Stimulated activated CD4-positive, alpha-beta T cell treated with anti-CD3 and anti-CD28 coated beads, Interleukin-1b, Interleukin-23, amount 100 ng/mL, for 48 hours (primary cell): ENCODE measurements around the gene PNMA8C.
"Not testable (repeated sequence)": the region's sequence is repeated elsewhere in the genome, so short reads cannot be mapped to it uniquely, and the experiment has no call there.

Source experiments
- DNase-seq: peaks from one replicate; pipeline ENCODE4 v3.0.0-alpha.2; 2020

PNMA8C gene

DNA sequence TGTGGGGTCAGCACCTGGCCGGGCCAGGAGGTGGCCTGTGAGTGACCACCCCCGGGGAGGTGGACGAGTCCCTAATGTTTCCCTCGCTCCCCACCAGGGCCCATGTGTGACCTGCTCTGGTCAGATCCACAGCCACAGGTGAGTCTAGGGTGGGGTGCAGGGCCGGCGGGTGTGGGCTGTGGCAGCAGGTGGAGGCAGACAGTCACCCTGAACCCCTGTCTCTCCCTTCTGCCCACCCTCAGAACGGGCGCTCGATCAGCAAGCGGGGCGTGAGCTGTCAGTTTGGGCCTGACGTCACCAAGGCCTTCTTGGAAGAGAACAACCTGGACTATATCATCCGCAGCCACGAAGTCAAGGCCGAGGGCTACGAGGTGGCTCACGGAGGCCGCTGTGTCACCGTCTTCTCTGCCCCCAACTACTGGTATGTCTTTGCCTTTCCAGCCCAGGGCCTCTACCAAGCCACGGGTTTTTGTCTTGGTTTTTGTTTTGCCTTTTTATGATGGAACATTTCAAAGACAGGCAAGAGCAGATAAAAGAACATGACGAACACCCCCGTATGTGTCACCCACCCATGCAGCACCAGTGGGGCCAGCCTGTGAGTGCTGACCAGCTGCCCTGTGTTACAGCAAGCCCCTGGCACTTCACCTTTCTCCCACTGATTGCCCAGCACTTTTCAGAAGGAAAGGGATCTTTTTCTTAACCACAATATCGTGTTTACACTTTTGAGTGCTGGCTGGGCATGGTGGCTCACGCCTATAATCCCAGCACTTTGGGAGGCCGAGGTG lies 40.2 kb downstream of the PNMA8C start:
- DNase-seq = no peak

DNA sequence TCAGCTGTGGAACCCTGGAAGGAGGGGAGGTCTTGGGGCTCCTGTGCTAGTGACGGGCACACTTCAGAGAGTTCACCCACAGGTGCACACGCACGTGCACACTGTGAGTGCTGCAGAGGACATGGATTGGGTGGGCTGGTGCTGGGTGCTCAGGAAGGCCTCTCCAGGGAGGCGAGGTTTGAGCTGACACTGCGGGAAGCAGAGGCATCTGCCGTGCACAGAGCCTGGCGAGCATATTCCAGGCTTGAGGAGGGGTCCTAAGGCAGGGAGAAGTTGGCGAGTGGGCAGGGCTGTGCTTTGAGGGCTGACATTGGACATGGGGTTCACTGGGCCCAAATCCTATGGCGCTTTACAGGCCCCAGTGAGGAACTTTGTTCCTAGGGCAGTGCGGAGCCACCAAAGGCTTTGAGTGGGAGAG lies 41.0 kb downstream of the PNMA8C start:
- no peak for DNase-seq

DNA sequence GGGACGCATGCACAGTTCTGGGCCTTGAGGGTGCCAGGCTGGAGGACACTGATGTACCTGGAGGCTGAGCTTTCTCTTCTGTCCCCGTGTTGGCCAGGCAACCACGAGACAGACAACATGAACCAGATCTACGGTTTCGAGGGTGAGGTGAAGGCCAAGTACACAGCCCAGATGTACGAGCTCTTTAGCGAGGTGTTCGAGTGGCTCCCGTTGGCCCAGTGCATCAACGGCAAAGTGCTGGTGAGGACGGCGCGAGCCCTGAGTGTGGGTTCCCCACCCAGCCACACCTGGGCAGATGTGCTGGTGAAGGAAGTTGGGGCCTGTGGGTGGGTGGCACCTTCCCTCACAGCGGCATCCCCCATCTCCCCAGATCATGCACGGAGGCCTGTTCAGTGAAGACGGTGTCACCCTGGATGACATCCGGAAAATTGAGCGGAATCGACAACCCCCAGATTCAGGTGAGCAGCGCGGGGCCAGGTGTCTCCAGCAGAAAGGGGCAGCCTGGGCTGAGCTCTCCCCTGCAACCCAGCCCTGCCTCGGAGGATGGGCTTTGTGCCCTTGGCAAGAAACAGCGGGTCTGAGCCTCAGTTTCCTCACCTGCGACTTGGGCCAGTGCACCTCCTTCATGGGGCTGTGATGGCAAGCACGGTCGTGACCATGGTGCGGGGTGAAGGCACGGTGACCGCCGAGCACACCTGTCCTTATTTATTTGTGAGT lies 41.6 kb downstream of the PNMA8C start:
- no peak for DNase-seq

DNA sequence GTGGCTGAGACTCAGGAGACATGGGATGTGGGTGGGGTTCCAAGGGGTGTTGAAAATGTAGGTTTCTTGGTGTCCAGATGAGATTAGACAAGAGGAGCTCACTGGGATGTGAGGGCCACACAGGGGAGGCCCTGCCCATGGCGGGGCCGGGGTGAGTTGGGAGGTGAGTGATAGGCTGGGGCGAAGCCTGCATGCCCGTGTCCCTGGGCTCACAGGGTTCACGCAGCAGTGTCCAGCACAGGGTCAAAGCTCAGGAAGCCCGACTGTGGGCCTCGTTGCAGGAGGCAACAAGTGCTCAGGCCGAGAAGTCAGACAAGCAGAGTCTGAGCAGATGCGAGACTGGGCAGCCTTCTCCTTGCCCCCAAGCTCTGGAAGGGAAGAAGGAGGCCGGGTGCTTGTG lies 42.6 kb downstream of the PNMA8C start:
- DNase-seq = no peak

DNA sequence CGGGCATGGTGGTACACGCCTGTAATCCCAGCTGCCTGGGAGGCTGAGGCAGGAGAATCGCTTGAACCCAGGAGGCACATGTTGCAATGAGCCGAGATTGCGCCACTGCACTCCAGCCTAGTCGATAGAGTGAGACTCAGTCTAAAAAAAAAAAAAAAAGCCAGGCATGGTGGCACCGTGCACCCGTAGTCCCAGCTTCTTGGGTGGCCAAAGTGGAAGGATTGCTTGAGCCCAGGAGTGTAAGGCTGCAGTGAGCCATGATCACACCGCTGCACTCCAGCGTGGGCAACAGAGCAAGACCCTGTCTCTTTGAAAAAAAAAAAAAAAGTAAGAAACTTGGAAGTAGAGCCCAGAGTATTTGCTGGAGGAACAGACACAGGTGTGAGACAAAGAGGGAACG lies 43.1 kb downstream of the PNMA8C start:
- no peak for DNase-seq

DNA sequence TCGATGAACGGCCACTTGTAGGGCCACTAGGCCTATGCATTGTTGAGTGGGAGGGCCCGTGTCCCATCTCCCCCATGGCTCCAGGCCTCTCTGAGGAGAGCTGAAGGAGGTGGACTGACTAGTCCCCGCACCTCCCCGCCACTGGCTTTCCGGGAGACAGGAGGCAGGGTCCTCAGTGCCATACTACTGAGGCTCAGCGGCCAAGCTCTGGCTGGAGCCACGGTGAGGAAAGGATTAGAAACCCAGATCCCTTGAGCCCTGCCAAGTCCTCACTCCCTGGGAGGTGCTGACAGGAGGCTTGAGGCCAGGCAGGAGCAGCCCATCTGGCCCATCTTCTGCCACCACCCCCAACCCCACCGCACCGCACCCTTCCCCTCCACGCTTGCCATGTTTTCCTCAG lies 44.3 kb downstream of the PNMA8C start:
- DNase-seq = no peak

DNA sequence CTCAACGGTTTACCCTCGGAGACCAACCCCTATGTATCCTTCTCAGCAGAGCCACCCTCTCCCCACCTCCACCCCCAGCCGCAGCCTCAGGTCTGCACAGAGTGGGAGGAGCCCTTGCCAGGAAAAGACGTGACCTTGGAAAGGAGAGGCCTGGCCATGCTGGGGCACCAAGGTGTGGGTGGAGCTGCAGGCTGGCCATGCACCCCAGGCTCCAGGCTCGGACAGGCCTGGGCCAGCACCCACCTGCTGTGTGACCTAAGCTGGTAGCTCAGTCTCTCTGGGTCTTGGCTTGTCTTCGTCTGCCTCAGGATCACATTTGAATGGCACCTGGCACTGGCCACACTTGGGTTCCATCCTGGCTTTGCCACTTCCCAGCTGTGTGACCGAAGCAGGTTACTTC lies 44.9 kb downstream of the PNMA8C start:
- DNase-seq = no peak

DNA sequence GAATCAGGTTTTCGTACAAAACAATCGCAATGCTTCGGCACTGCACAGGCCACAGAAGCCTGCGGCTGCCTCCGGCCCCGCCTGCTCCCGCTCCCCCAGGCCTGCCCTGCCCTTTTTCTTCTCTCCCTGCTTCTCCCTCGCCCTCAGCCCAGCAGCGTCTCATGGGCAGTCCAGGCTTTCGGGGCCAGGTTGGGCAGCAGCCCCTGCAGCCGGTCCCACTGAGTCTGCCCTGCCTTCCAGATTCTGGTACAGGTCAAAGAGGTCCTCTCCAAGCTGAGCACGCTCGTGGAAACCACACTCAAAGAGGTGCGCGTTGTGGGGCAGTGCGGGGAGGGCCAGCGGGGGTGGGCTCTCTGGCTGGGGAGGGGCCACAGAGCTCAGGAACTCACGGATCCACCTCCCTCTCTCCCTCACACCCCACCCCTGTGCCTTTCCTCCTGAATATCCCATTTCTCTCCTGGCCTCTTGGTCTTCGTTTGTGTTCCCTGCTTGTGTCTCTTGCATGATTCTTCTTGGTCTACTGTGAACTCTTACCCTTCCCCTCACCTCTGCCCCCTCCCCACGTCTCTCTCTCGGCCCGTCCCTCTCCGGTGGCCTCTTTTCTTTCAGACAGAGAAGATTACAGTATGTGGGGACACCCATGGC lies 45.4 kb downstream of the PNMA8C start:
- no peak for DNase-seq

DNA sequence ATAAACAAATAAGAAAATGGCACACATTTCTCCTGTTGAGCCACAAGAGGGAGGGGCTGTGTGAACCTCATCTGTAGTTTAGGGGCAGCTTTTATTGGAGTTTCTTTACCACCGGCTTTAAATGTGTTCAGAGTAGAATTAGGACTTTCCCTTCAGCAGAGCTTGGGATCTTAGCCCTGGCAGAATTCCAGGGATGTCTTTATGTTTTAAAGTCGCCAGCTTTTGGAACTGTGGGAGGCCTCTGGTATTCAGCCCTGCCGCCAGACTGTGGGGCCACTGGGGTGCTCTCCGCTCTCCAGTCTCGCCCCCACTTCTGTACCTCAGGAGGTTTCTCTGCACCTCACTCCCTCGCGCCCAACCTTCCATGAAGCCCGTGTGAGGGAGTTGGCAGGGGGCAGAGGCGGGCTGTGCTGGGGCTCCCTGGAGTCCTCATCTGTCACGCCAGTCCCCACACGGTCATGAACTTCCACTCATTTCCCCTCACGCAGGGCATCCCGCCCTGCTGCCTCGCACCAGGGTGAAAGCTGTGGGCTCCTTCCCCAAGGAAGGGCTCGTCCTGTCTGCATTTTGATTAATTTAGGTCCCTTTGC lies 46.9 kb downstream of the PNMA8C start:
- DNase-seq = no peak

DNA sequence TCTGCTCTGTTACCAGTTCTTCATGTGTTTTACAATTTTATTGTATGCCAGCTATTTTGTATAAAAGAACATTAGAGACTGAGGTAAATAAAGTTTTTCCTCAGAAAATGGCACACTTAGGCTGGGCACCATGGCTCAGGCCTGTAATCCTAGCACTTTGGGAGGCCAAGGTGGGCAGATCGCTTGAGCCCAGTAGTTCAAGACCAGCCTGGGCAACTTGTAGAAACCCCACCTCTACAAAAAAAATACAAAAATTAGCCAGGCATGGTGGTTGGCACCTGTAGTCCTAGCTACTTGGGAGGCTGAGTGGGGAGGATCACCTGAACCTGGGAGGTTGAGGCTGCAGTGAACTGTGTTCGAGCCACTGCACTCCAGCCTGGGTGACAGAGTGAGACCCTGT lies 47.4 kb downstream of the PNMA8C start:
- DNase-seq = no peak

DNA sequence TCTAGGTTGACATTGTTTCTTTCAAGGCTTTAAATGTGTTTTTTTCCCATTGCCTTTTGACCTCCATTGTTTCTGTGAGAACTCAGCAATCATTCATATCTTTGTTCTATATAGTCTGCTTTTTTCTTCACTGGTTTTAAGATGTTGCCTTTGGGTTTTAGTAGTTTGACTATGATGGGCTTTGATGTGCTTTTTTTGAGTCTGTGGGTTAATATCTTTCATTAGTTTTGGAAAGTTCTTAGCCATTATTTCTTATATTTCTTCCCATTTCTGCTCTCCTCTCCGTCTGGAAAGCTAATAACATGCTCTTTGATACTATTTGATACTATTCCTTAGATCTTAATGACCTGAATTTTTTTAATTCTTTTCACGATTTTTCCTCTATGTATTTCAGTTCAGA lies 48.0 kb downstream of the PNMA8C start:
- DNase-seq = no peak

DNA sequence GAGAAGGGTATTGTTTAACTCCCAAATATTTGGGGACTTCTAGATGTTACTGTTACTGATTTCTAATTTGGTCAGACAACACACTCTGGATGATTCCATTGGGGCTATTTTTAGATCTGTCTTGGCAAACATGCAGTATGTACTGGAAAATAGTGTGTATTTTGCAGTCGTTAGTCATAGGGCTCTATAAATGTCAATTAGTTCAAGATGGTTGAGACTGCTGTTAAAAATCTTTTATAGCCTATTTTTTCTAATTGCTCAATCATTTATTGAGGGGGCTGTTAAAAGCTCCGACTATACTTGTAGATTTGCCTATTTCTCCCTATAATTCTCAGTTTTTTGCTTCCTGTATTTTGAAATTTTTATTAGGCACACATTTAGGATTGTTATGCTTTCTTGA lies 50.5 kb downstream of the PNMA8C start:
- no peak for DNase-seq

DNA sequence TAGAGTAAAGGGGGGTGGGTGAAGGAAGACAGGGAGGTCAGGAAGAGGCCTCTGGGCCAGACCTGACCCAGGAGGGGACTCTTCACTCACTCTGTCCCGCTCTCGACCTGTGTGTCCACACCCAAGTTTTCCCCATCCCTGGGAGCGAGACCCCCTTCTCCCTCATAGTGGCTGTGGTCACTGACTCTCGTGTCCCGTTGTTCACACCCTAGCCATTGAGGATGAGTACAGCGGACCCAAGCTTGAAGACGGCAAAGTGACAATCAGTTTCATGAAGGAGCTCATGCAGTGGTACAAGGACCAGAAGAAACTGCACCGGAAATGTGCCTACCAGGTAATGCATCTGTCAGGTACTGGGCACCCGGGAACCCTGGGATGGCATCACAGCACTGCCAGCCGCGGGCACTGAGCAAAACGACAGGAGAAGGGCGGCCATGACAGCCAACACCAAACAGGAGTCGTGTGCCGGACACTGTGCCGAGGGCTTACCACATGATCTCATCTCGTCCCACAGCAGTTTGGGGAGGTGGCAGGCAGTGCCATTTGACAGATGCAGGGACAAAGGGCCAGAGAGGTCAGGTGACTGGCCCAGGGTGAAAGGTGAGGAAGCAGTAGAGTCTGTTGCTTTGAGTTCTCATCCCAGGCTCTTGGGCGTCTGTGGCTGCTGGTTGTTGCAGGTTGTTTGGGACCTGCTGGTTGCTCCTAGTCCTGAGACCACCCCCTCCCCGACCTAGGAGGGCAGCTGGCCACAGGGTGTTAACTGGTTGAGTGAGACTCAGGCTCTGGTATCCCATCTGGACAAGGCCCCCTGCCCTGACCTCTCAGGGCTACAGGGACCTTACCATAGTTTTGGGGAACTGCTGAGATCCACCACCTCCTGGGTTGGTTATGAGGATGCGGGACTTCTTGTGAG lies 52.2 kb downstream of the PNMA8C start:
- DNase-seq = no peak

DNA sequence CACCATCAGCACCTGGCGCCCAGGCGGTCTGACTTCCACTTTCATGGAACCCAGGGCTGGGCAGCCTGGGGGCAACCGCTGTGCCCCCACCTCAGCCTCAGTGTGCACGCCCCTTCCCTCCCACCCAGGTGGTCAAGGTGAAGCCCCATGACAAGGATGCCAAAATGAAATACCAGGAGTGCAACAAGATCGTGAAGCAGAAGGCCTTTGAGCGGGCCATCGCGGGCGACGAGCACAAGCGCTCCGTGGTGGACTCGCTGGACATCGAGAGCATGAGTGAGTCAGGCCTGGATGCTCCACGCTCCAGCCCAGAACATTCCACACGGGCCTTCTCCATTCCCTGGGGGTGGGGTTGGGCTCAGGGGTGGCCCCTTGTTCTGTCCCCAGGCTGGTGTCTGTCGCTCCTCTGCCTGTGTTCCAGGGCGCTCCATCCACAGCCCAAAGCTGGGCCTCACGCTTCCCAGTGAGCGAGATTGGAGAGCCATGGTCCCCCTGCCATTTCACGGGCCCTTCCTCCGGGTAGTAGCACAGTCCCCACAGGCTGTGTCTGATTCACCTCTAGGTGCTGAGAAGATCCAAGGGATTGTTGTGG lies 53.2 kb downstream of the PNMA8C start:
- not testable (repeated sequence) for DNase-seq
